CD4-positive, alpha-beta T cell (primary cell): Measurements from ENCODE around the gene CNOT6. TPM values are rescaled to one million over a fixed set of nuclear protein-coding genes. Genes with fewer than 3 reads are reported as not detected.

ENCODE experiments used
- ATAC-seq: fragments of 200-7000 bp; cut with Tn5 transposase; one replicate; pipeline ENCODE4 v1.10.0; 2022; ENCODE audit warnings: mild to moderate bottlenecking; ENCODE audit not compliant: poor library complexity
- CTCF ChIA-PET: fragments of 350-600 bp; sonication (Branson Sonifier 250); formaldehyde crosslinking; loops from one replicate; lab custom pipeline; 2021; ENCODE audit warnings: antibody characterized with exemption, inconsistent platforms; lab: Charles Lee
- POLR2A ChIA-PET: fragments of 350-600 bp; sonication (Branson Sonifier 250); formaldehyde crosslinking; loops from one replicate; lab custom pipeline; 2021; ENCODE audit warnings: antibody characterized with exemption, inconsistent platforms; lab: Charles Lee
- DNase-seq, 14 experiments: peaks; one replicate each; pipeline ENCODE4 v3.0.0-alpha.2; 2013 to 2020; ENCODE audit warnings: mixed read lengths in 2 of 14
- H3K27ac ChIP-seq, 2 donors: one replicate each; pipeline versions ENCODE4 v1.5.1 to v1.7.0; 2013; ENCODE audit warnings: low read length in 2 of 2, low read depth in 1 of 2, mild to moderate bottlenecking in 1 of 2
- H3K27me3 ChIP-seq, 2 experiments: 1 replicate in 1 of 2; 2 replicates in 1 of 2; pipeline versions ENCODE4 v1.6.1 to v1.7.0; 2013; ENCODE audit warnings: low read length in 2 of 2, control low read depth in 1 of 2, mild to moderate bottlenecking in 1 of 2, moderate library complexity in 1 of 2; ENCODE audit not compliant: insufficient read depth in 2 of 2, control insufficient read depth in 1 of 2
- H3K36me3 ChIP-seq: one replicate; pipeline ENCODE4 v1.6.1; 2013; ENCODE audit warnings: low read length, control low read depth; ENCODE audit not compliant: insufficient read depth
- H3K4me1 ChIP-seq: one replicate; pipeline ENCODE4 v1.6.1; 2013; ENCODE audit warnings: low read length, control low read depth; ENCODE audit not compliant: insufficient read depth
- H3K4me3 ChIP-seq: one replicate; pipeline ENCODE4 v1.5.1; 2013; ENCODE audit warnings: mild to moderate bottlenecking, low read length, moderate library complexity
- H3K9me3 ChIP-seq, 2 experiments: 1 replicate in 1 of 2; 2 replicates in 1 of 2; pipeline versions ENCODE4 v1.6.1 to v1.7.0; 2013; ENCODE audit warnings: low read length in 2 of 2, mild to moderate bottlenecking in 2 of 2, control low read depth in 1 of 2, moderate library complexity in 1 of 2; ENCODE audit not compliant: control insufficient read depth in 1 of 2, insufficient read depth in 1 of 2
- H3K27ac Mint-ChIP-seq: one replicate; pipeline ENCODE4 v1.8.0; 2020; ENCODE audit warnings: mixed read lengths
- H3K27me3 Mint-ChIP-seq: one replicate; pipeline ENCODE4 v1.8.0; 2021; ENCODE audit warnings: mixed read lengths
- H3K36me3 Mint-ChIP-seq: one replicate; pipeline ENCODE4 v1.8.0; 2021; ENCODE audit warnings: low read depth, mixed read lengths
- H3K4me1 Mint-ChIP-seq: one replicate; pipeline ENCODE4 v1.8.0; 2021; ENCODE audit warnings: low read depth, mixed read lengths
- H3K4me3 Mint-ChIP-seq: one replicate; pipeline ENCODE4 v1.8.0; 2020; ENCODE audit warnings: mild to moderate bottlenecking, mixed read lengths
- H3K9me3 Mint-ChIP-seq: one replicate; pipeline ENCODE4 v1.8.0; 2020; ENCODE audit warnings: mixed read lengths
- CTCF ChIP-seq: fragments of 200-600 bp; IDR thresholded peaks from one replicate; pipeline ENCODE4 v1.8.0; 2022; ENCODE audit warnings: antibody characterized with exemption, mild to moderate bottlenecking
- intact Hi-C, 2 experiments: fragments of 100-400 bp; cut with DNase I in 1 of 2; cut with micrococcal nuclease in 1 of 2; formaldehyde crosslinking; loops; one replicate each; pipeline versions ENCODE4 v1.15.1 to v1.9.0; 2023 to 2025; cut with DNase I, micrococcal nuclease
- total RNA-seq, 174 experiments: library from RNA in 2 of 174; stranded (reverse) in 2 of 174; gene quantifications; one replicate each; pipeline ENCODE4 v1.2.3 and lab custom pipeline; 2021 to 2026

The CNOT6 gene
- total RNA-seq, 2 experiments from 2014 or later, result 12.5 to 13.8 TPM

GRCh38 chr5:180595381-180596114, 101.4 kb downstream of the CNOT6 start:
- TF ChIP-seq CTCF, result no peak
- Histone ChIP-seq H3K36me3 (no peaks in the 10 kb centered on the region), H3K27me3 (peaks cover 8 to 12% of the 10 kb centered on the region in 2 experiments), H3K9me3 (no peaks in the 10 kb centered on the region), H3K27ac (no peak overlapping the region), H3K4me3 (no peak overlapping the region), H3K4me1 (peaks cover 3% of the 10 kb centered on the region)
- H3K4me3 Mint-ChIP-seq, result no peak overlapping the region
- H3K27ac Mint-ChIP-seq, result no peak overlapping the region
- no peaks in the 10 kb centered on the region for H3K9me3 Mint-ChIP-seq
- intact Hi-C loops, result no loop called here
- POLR2A ChIA-PET, result no interaction called here
- peaks cover 21% of the 10 kb centered on the region for H3K27me3 Mint-ChIP-seq
- peaks cover 4% of the 10 kb centered on the region for H3K4me1 Mint-ChIP-seq
- CTCF ChIA-PET, result no interaction called here
- no peaks in the 10 kb centered on the region for H3K36me3 Mint-ChIP-seq
- DNase-seq (no peak), ATAC-seq (no peak)

- Histone ChIP-seq H3K27me3 (peaks cover 6 to 8% of the 10 kb centered on the region in 2 experiments), H3K9me3 (no peaks in the 10 kb centered on the region), H3K4me3 (no peak overlapping the region), H3K36me3 (no peaks in the 10 kb centered on the region), H3K27ac (no peak overlapping the region), H3K4me1 (no peaks in the 10 kb centered on the region)
- DNase-seq (no peak), ATAC-seq (no peak)
- Mint-ChIP-seq H3K36me3 (no peaks in the 10 kb centered on the region), H3K27me3 (peaks cover 21% of the 10 kb centered on the region), H3K9me3 (no peaks in the 10 kb centered on the region), H3K4me1 (peaks cover 4% of the 10 kb centered on the region), H3K27ac (no peak overlapping the region), H3K4me3 (no peak overlapping the region)
- intact Hi-C loops, result no loop called here
- TF ChIP-seq CTCF, result no peak
- CTCF ChIA-PET, result no interaction called here
- POLR2A ChIA-PET, result no interaction called here
Observed at GRCh38 chr5:180596115-180596667, 102.0 kb downstream of the CNOT6 start.

GRCh38 chr5:180596668-180597231, 102.6 kb downstream of the CNOT6 start:
- POLR2A ChIA-PET, result no interaction called here
- no peak for TF ChIP-seq CTCF
- Mint-ChIP-seq H3K4me3 (no peak overlapping the region), H3K27ac (no peak overlapping the region), H3K27me3 (peaks cover 21% of the 10 kb centered on the region), H3K9me3 (no peaks in the 10 kb centered on the region), H3K4me1 (peaks cover 4% of the 10 kb centered on the region), H3K36me3 (no peaks in the 10 kb centered on the region)
- Histone ChIP-seq H3K4me3 (no peak overlapping the region), H3K27ac (no peak overlapping the region), H3K27me3 (peaks cover 6 to 8% of the 10 kb centered on the region in 2 experiments), H3K36me3 (no peaks in the 10 kb centered on the region), H3K4me1 (no peaks in the 10 kb centered on the region), H3K9me3 (no peaks in the 10 kb centered on the region)
- CTCF ChIA-PET, result no interaction called here
- intact Hi-C loops, result no loop called here
- no peak for DNase-seq
- ATAC-seq, result no peak
